Stimulated activated naive B cell treated with anti-CD40 and anti-IgM and Interleukin-4, amounts not matched to agents 10 μg/mL and 1 μg/mL and 100 μg/mL, for 72 hours (primary cell): ENCODE data around the gene C16orf46.

Experiments used
- ATAC-seq, 2 donors: fragments of 150-1000 bp; cut with Tn5 transposase; replicated peaks; 2 replicates each; pipeline ENCODE4 v1.10.0; 2021; ENCODE audit warnings: moderate library complexity in 1 of 2
- DNase-seq: peaks from one replicate; pipeline ENCODE4 v3.0.0; 2021
- H3K27ac Mint-ChIP-seq: one replicate; pipeline ENCODE4 v1.8.0; 2022; ENCODE audit warnings: mild to moderate bottlenecking, mixed read lengths
- H3K27me3 Mint-ChIP-seq, 2 donors: one replicate each; pipeline ENCODE4 v1.8.0; 2022; ENCODE audit warnings: mixed read lengths in 2 of 2
- H3K36me3 Mint-ChIP-seq, 2 donors: one replicate each; pipeline ENCODE4 v1.8.0; 2022; ENCODE audit warnings: mixed read lengths in 2 of 2, mild to moderate bottlenecking in 1 of 2
- H3K4me1 Mint-ChIP-seq, 2 donors: one replicate each; pipeline ENCODE4 v1.8.0; 2022; ENCODE audit warnings: mixed read lengths in 2 of 2, mild to moderate bottlenecking in 1 of 2
- H3K4me3 Mint-ChIP-seq, 2 donors: one replicate each; pipeline ENCODE4 v1.8.0; 2022; ENCODE audit warnings: mild to moderate bottlenecking in 2 of 2, mixed read lengths in 2 of 2, moderate library complexity in 1 of 2
- H3K9me3 Mint-ChIP-seq, 2 donors: one replicate each; pipeline ENCODE4 v1.8.0; 2022; ENCODE audit warnings: mixed read lengths in 2 of 2, mild to moderate bottlenecking in 1 of 2

Gene C16orf46

GRCh38 chr16:81018496-81018895 is 58.5 kb downstream of the C16orf46 start:
- no peaks in the 10 kb centered on the region for H3K9me3 Mint-ChIP-seq
- DNase-seq (no peak), ATAC-seq (no peak)
- no peaks in the 10 kb centered on the region for H3K27me3 Mint-ChIP-seq
- no peaks in the 10 kb centered on the region for H3K4me1 Mint-ChIP-seq
- no peak overlapping the region for H3K27ac Mint-ChIP-seq
- H3K36me3 Mint-ChIP-seq = peaks cover 24 to 63% of the 10 kb centered on the region in 2 donors
- H3K4me3 Mint-ChIP-seq = no peak overlapping the region

- Mint-ChIP-seq H3K4me1 (peaks cover 0 to 4% of the 10 kb centered on the region in 2 donors), H3K27me3 (no peaks in the 10 kb centered on the region), H3K27ac (no peak overlapping the region), H3K36me3 (peaks cover 28 to 65% of the 10 kb centered on the region in 2 donors), H3K9me3 (no peaks in the 10 kb centered on the region), H3K4me3 (no peak overlapping the region)
- DNase-seq = no peak
- ATAC-seq = no peak
Measured at GRCh38 chr16:81014672-81015071, 62.4 kb downstream of the C16orf46 start.

GRCh38 chr16:81012974-81013373 is 64.1 kb downstream of the C16orf46 start:
- DNase-seq = no peak
- Mint-ChIP-seq H3K4me3 (no peak overlapping the region), H3K27ac (no peak overlapping the region), H3K9me3 (no peaks in the 10 kb centered on the region), H3K27me3 (no peaks in the 10 kb centered on the region), H3K4me1 (peaks cover 5 to 8% of the 10 kb centered on the region in 2 donors), H3K36me3 (peaks cover 19 to 53% of the 10 kb centered on the region in 2 donors)
- no peak for ATAC-seq
